Measurements from ENCODE around the gene SNX3.

GRCh38 chr6:108175176-108175591, 85.7 kb downstream of the SNX3 start:
- no peak for TF ChIP-seq CTCF (conservative IDR thresholded peaks at IDR 0.05; ENCODE audit: low read depth, low read length)
- TF ChIP-seq EZH2 (IDR thresholded peaks at IDR 0.05; ENCODE audit: borderline replicate concordance, low read depth, low read length, poor library complexity, severe bottlenecking), result no peak

Data from A673 (cell line).